Liver (tissue), 9 donors: Measurements from ENCODE around the gene SEMA4G. TPM values are rescaled to one million over a fixed set of nuclear protein-coding genes. Genes with fewer than 3 reads are reported as not detected.

Experiments used
- DNase-seq: peaks from one replicate; pipeline ENCODE4 v3.0.0-alpha.2; 2017; ENCODE audit warnings: low spot score
- H3K27ac ChIP-seq, 2 donors: one replicate each; pipeline ENCODE4 v1.7.0; 2013; ENCODE audit warnings: inconsistent platforms in 2 of 2, low read length in 2 of 2, control low read depth in 1 of 2, low read depth in 1 of 2, mild to moderate bottlenecking in 1 of 2
- H3K27me3 ChIP-seq, 4 donors: one replicate each; pipeline versions ENCODE4 v1.6.1 to v1.7.0; 2013; ENCODE audit warnings: low read length in 3 of 4, inconsistent platforms in 1 of 4, mild to moderate bottlenecking in 1 of 4, moderate library complexity in 1 of 4; ENCODE audit not compliant: control insufficient read depth in 4 of 4, insufficient read depth in 4 of 4
- H3K36me3 ChIP-seq, 4 donors: one replicate each; pipeline versions ENCODE4 v1.6.1 to v1.7.0; 2013; ENCODE audit warnings: low read length in 3 of 4, mild to moderate bottlenecking in 3 of 4, low read depth in 1 of 4, moderate library complexity in 1 of 4; ENCODE audit not compliant: control insufficient read depth in 4 of 4, insufficient read depth in 3 of 4
- H3K4me1 ChIP-seq, 4 donors: one replicate each; pipeline versions ENCODE4 v1.6.1 to v1.7.0; 2013; ENCODE audit warnings: low read length in 3 of 4, mild to moderate bottlenecking in 3 of 4, moderate library complexity in 1 of 4; ENCODE audit not compliant: control insufficient read depth in 4 of 4, insufficient read depth in 4 of 4
- H3K4me3 ChIP-seq, 3 donors: one replicate each; pipeline versions ENCODE4 v1.6.1 to v1.7.0; 2013; ENCODE audit warnings: low read length in 3 of 3, control low read depth in 1 of 3, low read depth in 1 of 3, mild to moderate bottlenecking in 1 of 3
- H3K9ac ChIP-seq, 2 donors: one replicate each; pipeline ENCODE4 v1.7.0; 2013; ENCODE audit warnings: low read length in 2 of 2, mild to moderate bottlenecking in 2 of 2, moderate library complexity in 2 of 2, control low read depth in 1 of 2, low read depth in 1 of 2
- H3K9me3 ChIP-seq, 4 donors: one replicate each; pipeline versions ENCODE4 v1.6.1 to v1.7.0; 2013; ENCODE audit warnings: low read length in 3 of 4; ENCODE audit not compliant: control insufficient read depth in 4 of 4
- EGR1 ChIP-seq, 2 donors: IDR thresholded peaks; 2 replicates each; pipeline ENCODE4 v1.6.1; 2016 to 2018; ENCODE audit warnings: antibody characterized with exemption in 2 of 2, low read depth in 2 of 2
- FOXA1 ChIP-seq: IDR thresholded peaks from 2 replicates; pipeline ENCODE4 v1.6.1; 2016; ENCODE audit warnings: antibody characterized with exemption
- JUND ChIP-seq, 2 donors: IDR thresholded peaks; 2 replicates each; pipeline ENCODE4 v1.6.1; 2016; ENCODE audit warnings: antibody characterized with exemption in 2 of 2
- RAD21 ChIP-seq, 2 donors: IDR thresholded peaks; 2 replicates each; pipeline ENCODE4 v1.6.1; 2016; ENCODE audit warnings: antibody characterized with exemption in 2 of 2, mild to moderate bottlenecking in 2 of 2
- WGBS: extraction: QIAGEN DNeasy Blood & Tissue Kit; methylation state at CpG from one replicate; pipeline ENCODE4 v1.1.7; 2013; 5-methylcytosine and 5-hydroxymethylcytosine counted together
- polyA plus RNA-seq, 2 donors: library from polyadenylated mRNA; stranded (reverse) in 1 of 2; unstranded in 1 of 2; fragments of 200-250 nt in 1 of 2; fragments of >200 nt in 1 of 2; fragmentation: Nextera tagmentation in 1 of 2; extraction: Ambion mirVana in 1 of 2; gene quantifications; one replicate each; pipeline versions ENCODE4 v1.2.1 to v1.2.3, GENCODE V29; 2013 to 2015
- total RNA-seq, 2 donors: library from RNA; depleted of rRNA; stranded (reverse); fragments of >200 nt; gene quantifications; one replicate each; pipeline ENCODE4 v1.2.3, GENCODE V29; 2014
- TF ChIP-seq, protein P1 (sequence below): IDR thresholded peaks from 2 replicates; pipeline ENCODE4 v1.6.1; 2016; ENCODE audit warnings: antibody characterized with exemption
- TF ChIP-seq, protein P2 (sequence below): IDR thresholded peaks from 2 replicates; pipeline ENCODE4 v1.6.1; 2016; ENCODE audit warnings: antibody characterized with exemption, mild to moderate bottlenecking
- TF ChIP-seq, protein P3 (sequence below): fragments of 150-350 bp; IDR thresholded peaks from 2 replicates; pipeline ENCODE4 v1.5.1; 2017; ENCODE audit warnings: improper control_type of control experiment, low read depth, low read length; ENCODE audit not compliant: missing input control
- TF ChIP-seq, protein P4 (sequence below): IDR thresholded peaks from 2 replicates; pipeline ENCODE4 v1.6.1; 2016; ENCODE audit warnings: antibody characterized with exemption
- donor health status: healthy.
- donor health status: healthy.
- donor health status: healthy.
- donor health status: healthy.
- donor health status: healthy.

SEMA4G gene
- total and polyA plus RNA-seq, 4 donors, result 13.9 to 56.0 (median 30.2) TPM

DNA sequence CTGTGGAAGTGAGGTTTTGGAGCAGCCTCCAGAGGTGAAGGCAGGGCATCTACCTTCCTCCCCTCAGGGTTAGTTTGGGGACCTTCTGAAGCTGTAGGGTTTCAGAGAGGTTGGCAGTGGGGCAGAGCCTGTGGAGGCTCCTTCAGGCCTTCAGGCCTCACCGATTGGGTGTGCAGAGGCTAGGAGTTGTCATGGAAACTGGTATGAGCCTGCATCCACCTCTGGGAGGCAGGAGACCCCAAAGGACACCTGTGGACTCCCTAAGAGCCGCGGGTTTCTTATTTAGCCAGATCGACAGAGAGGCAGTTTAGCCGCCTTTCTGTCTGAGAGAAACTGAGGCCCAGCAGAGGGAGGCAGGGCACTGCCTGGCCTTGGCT, 32.3 kb downstream of the SEMA4G start:
- TF ChIP-seq RAD21 (IDR thresholded peaks at IDR 0.05) (no peak), FOXA1 (no peak)
- TF ChIP-seq, protein P1, sequence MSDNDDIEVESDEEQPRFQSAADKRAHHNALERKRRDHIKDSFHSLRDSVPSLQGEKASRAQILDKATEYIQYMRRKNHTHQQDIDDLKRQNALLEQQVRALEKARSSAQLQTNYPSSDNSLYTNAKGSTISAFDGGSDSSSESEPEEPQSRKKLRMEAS, result no peak

DNA sequence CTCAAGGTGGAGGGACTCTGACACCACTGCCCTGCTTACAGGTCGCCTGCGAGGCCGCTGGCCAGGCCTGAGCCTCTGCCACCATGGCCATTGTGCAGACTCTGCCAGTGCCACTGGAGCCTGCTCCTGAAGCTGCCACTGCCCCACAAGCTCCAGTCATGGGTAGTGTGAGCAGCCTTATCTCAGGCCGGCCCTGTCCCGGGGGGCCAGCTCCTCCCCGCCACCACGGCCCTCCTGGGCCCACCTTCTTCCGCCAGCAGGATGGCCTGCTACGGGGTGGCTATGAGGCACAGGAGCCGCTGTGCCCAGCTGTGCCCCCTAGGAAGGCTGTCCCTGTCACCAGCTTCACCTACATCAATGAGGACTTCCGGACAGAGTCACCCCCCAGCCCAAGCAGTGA, 33.2 kb downstream of the SEMA4G start:
- Histone ChIP-seq H3K9me3 (no peaks in the 10 kb centered on the region), H3K27ac (peak overlapping the region; percentile 42 to 67), H3K4me1 (peaks cover 0 to 20% (median 13%) of the 10 kb centered on the region in 4 donors), H3K4me3 (no peak overlapping the region), H3K36me3 (peaks cover 0 to 14% (median under 1%) of the 10 kb centered on the region in 4 donors), H3K27me3 (no peaks in the 10 kb centered on the region), H3K9ac (no peak overlapping the region)
- TF ChIP-seq, protein P2, sequence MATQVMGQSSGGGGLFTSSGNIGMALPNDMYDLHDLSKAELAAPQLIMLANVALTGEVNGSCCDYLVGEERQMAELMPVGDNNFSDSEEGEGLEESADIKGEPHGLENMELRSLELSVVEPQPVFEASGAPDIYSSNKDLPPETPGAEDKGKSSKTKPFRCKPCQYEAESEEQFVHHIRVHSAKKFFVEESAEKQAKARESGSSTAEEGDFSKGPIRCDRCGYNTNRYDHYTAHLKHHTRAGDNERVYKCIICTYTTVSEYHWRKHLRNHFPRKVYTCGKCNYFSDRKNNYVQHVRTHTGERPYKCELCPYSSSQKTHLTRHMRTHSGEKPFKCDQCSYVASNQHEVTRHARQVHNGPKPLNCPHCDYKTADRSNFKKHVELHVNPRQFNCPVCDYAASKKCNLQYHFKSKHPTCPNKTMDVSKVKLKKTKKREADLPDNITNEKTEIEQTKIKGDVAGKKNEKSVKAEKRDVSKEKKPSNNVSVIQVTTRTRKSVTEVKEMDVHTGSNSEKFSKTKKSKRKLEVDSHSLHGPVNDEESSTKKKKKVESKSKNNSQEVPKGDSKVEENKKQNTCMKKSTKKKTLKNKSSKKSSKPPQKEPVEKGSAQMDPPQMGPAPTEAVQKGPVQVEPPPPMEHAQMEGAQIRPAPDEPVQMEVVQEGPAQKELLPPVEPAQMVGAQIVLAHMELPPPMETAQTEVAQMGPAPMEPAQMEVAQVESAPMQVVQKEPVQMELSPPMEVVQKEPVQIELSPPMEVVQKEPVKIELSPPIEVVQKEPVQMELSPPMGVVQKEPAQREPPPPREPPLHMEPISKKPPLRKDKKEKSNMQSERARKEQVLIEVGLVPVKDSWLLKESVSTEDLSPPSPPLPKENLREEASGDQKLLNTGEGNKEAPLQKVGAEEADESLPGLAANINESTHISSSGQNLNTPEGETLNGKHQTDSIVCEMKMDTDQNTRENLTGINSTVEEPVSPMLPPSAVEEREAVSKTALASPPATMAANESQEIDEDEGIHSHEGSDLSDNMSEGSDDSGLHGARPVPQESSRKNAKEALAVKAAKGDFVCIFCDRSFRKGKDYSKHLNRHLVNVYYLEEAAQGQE, result no peak
- TF ChIP-seq, protein P1, result no peak
- TF ChIP-seq EGR1 (IDR thresholded peaks at IDR 0.05; ENCODE audit: low read depth in 2 of 2) (no peak), JUND (IDR thresholded peaks at IDR 0.05) (no peak), RAD21 (IDR thresholded peaks at IDR 0.05) (no peak)
- TF ChIP-seq, protein P3, sequence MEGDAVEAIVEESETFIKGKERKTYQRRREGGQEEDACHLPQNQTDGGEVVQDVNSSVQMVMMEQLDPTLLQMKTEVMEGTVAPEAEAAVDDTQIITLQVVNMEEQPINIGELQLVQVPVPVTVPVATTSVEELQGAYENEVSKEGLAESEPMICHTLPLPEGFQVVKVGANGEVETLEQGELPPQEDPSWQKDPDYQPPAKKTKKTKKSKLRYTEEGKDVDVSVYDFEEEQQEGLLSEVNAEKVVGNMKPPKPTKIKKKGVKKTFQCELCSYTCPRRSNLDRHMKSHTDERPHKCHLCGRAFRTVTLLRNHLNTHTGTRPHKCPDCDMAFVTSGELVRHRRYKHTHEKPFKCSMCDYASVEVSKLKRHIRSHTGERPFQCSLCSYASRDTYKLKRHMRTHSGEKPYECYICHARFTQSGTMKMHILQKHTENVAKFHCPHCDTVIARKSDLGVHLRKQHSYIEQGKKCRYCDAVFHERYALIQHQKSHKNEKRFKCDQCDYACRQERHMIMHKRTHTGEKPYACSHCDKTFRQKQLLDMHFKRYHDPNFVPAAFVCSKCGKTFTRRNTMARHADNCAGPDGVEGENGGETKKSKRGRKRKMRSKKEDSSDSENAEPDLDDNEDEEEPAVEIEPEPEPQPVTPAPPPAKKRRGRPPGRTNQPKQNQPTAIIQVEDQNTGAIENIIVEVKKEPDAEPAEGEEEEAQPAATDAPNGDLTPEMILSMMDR, result no peak
- TF ChIP-seq, protein P4, sequence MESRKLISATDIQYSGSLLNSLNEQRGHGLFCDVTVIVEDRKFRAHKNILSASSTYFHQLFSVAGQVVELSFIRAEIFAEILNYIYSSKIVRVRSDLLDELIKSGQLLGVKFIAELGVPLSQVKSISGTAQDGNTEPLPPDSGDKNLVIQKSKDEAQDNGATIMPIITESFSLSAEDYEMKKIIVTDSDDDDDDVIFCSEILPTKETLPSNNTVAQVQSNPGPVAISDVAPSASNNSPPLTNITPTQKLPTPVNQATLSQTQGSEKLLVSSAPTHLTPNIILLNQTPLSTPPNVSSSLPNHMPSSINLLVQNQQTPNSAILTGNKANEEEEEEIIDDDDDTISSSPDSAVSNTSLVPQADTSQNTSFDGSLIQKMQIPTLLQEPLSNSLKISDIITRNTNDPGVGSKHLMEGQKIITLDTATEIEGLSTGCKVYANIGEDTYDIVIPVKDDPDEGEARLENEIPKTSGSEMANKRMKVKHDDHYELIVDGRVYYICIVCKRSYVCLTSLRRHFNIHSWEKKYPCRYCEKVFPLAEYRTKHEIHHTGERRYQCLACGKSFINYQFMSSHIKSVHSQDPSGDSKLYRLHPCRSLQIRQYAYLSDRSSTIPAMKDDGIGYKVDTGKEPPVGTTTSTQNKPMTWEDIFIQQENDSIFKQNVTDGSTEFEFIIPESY, result no peak
- 89% methylated on average over 11 of the region's 11 CpGs for WGBS
- no peak for DNase-seq

More for the DNA sequence above, 32.3 kb downstream of the SEMA4G start:
- peaks cover 0 to 25% (median 15%) of the 10 kb centered on the region in 4 donors for H3K4me1 ChIP-seq
- H3K9ac ChIP-seq, result peak overlapping the region in 1 of 2 donors; percentile 56
- H3K4me3 ChIP-seq, result no peak overlapping the region
- H3K27me3 ChIP-seq, result no peaks in the 10 kb centered on the region
- H3K27ac ChIP-seq, result peak overlapping the region; percentile 42 to 67
- H3K36me3 ChIP-seq, result peaks cover 0 to 14% (median under 1%) of the 10 kb centered on the region in 4 donors
- 82% methylated on average over 5 of the region's 5 CpGs for WGBS
- no peak for DNase-seq
- H3K9me3 ChIP-seq, result no peaks in the 10 kb centered on the region
